Breast epithelium (tissue), 4 donors: ENCODE results near the gene BRPF3. TPM values are rescaled to one million over a fixed set of nuclear protein-coding genes. Genes with fewer than 3 reads are reported as not detected.

Source experiments
- DNase-seq, 2 donors: peaks; one replicate each; pipeline ENCODE4 v3.0.0-alpha.2; 2019; ENCODE audit warnings: low spot score in 2 of 2
- H3K27ac ChIP-seq, 2 donors: fragments of 200-600 bp; sonication (generic) in 1 of 2; one replicate each; pipeline ENCODE4 v1.5.1; 2016 to 2019; ENCODE audit warnings: mild to moderate bottlenecking in 1 of 2
- H3K27me3 ChIP-seq, 2 donors: fragments of 200-600 bp; sonication (generic) in 1 of 2; one replicate each; pipeline versions ENCODE4 v1.5.1 to v1.6.0; 2017 to 2019; ENCODE audit warnings: control low read depth in 1 of 2, mild to moderate bottlenecking in 1 of 2
- H3K36me3 ChIP-seq: fragments of 200-600 bp; one replicate; pipeline ENCODE4 v1.5.1; 2019
- H3K4me1 ChIP-seq, 2 donors: fragments of 200-600 bp; sonication (generic); one replicate each; pipeline ENCODE4 v1.5.1; 2016 to 2019; ENCODE audit warnings: control low read depth in 1 of 2
- H3K4me3 ChIP-seq, 3 donors: fragments of 200-600 bp; sonication (generic); 1 replicate in 2 of 3; 2 replicates in 1 of 3; pipeline ENCODE4 v1.5.1; 2016 to 2019; ENCODE audit warnings: mild to moderate bottlenecking in 3 of 3, moderate library complexity in 2 of 3
- H3K9me3 ChIP-seq, 2 donors: fragments of 200-600 bp; sonication (generic) in 1 of 2; one replicate each; pipeline ENCODE4 v1.5.1; 2016 to 2019; ENCODE audit warnings: control low read depth in 1 of 2
- POLR2A ChIP-seq: fragments of 450-650 bp; IDR thresholded peaks from one replicate; pipeline ENCODE4 v1.6.1; 2016; ENCODE audit warnings: antibody characterized with exemption, mild to moderate bottlenecking, moderate library complexity
- POLR2AphosphoS5 ChIP-seq, 3 donors: sonication (generic); formaldehyde crosslinking; IDR thresholded peaks; one replicate each; pipeline ENCODE4 v1.6.1; 2017; ENCODE audit warnings: antibody characterized with exemption in 3 of 3
- intact Hi-C: fragments of 100-400 bp; cut with DNase I; formaldehyde crosslinking; loops from one replicate; pipeline ENCODE4 v1.15.1; 2023; ENCODE audit warnings: low total_unique reads
- total RNA-seq, 3 donors: library from RNA; depleted of rRNA; stranded (reverse); fragments of >200 nt; gene quantifications; one replicate each; pipeline ENCODE4 v1.1.0, GENCODE V29; 2016
- TF ChIP-seq, protein P1 (sequence below), 3 donors: fragments of 450-650 bp; IDR thresholded peaks; one replicate each; pipeline ENCODE4 v1.5.1; 2016 to 2017; ENCODE audit warnings: antibody characterized with exemption in 3 of 3, mild to moderate bottlenecking in 3 of 3, moderate library complexity in 3 of 3

The BRPF3 gene
- total RNA-seq, 3 donors from 2014 or later: 18.9 to 26.5 (median 25.8) TPM

DNA sequence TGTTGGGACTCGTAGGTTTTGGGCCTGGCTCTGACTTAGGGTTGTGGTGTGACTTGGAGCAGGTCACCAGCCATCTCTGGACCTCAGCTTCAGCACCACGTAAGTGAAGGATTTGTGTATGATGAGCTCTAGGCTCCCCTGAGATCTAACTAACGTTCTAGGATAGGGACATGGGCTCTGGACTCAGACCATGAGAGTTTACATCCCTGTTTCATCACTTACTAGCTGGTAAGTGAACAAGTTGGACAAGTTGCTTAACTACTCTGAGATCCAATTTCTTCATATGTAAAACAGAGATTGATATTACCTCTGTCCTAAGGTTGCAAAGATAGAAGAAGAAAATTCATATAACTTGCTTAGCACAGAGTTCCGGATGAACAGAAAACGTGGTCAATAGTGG, 53.0 kb downstream of the BRPF3 start:
- H3K9me3 ChIP-seq: no peaks in the 10 kb centered on the region
- no peaks in the 10 kb centered on the region for H3K36me3 ChIP-seq
- H3K27ac ChIP-seq: peak overlapping the region in 1 of 2 donors; percentile 9
- no peaks in the 10 kb centered on the region for H3K4me1 ChIP-seq
- TF ChIP-seq, protein P1, sequence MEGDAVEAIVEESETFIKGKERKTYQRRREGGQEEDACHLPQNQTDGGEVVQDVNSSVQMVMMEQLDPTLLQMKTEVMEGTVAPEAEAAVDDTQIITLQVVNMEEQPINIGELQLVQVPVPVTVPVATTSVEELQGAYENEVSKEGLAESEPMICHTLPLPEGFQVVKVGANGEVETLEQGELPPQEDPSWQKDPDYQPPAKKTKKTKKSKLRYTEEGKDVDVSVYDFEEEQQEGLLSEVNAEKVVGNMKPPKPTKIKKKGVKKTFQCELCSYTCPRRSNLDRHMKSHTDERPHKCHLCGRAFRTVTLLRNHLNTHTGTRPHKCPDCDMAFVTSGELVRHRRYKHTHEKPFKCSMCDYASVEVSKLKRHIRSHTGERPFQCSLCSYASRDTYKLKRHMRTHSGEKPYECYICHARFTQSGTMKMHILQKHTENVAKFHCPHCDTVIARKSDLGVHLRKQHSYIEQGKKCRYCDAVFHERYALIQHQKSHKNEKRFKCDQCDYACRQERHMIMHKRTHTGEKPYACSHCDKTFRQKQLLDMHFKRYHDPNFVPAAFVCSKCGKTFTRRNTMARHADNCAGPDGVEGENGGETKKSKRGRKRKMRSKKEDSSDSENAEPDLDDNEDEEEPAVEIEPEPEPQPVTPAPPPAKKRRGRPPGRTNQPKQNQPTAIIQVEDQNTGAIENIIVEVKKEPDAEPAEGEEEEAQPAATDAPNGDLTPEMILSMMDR (IDR thresholded peaks at IDR 0.05): no peak
- TF ChIP-seq POLR2AphosphoS5 (IDR thresholded peaks at IDR 0.05) (no peak), POLR2A (no peak)
- DNase-seq: no peak
- no peak overlapping the region for H3K4me3 ChIP-seq
- intact Hi-C loops: no loop called here
- H3K27me3 ChIP-seq: no peaks in the 10 kb centered on the region

DNA sequence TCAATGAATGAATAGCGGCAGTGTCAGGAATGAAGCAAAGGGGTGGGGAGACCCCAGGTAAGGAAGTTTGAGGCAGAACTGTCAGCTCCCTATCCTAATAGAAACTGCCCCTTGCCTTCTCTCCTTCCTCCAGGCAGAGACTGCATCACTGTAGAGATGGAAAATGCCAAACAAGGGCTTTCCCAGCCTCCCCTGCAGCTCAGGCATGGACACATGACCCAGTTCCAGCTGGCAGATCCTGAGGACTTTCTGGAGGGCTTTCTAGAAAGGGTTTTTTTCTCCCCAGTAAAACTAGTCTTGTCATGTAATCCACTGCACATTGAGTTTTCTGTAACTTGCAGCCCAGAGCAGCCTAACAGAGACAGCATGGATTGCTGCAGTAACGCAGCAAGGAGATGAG, 55.5 kb downstream of the BRPF3 start:
- no peak overlapping the region for H3K27ac ChIP-seq
- TF ChIP-seq POLR2AphosphoS5 (IDR thresholded peaks at IDR 0.05) (no peak), POLR2A (no peak)
- H3K4me1 ChIP-seq: no peaks in the 10 kb centered on the region
- H3K27me3 ChIP-seq: no peaks in the 10 kb centered on the region
- intact Hi-C loops: no loop called here
- H3K4me3 ChIP-seq: no peak overlapping the region
- H3K9me3 ChIP-seq: peaks cover 0 to 4% of the 10 kb centered on the region in 2 donors
- no peaks in the 10 kb centered on the region for H3K36me3 ChIP-seq
- DNase-seq: no peak

DNA sequence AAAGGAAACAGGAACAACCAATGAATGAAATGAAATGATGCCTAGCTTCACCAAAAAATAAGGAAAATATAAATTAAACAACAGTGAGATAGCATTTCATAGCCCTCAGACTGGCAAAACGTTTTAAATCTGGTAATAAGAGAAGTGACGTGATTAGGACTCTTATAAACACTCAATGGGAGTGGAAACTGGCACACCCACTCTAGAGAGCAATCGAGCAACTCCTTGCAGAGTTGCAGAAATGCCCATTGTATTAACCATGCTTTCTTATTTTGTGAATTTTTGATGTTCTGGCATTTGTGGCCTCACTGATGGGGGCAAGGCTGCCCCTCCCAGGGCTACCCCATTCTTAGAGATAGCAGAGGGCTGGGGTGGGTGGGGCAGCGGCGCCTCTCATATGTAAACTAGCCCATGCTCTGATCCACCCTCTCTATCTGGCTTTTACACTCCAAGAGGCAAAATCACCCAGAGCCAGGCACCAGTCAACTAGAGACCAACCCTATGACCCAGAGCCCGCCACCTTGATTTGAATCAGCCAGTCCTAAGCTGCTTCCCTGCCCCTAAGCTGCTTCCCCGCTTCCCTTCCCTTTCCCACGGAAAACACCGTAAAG, 67.0 kb downstream of the BRPF3 start:
- DNase-seq: no peak
- TF ChIP-seq POLR2A (no peak), POLR2AphosphoS5 (IDR thresholded peaks at IDR 0.05) (no peak)
- TF ChIP-seq, protein P1 (IDR thresholded peaks at IDR 0.05): no peak
- intact Hi-C loops: loop anchor here (5.0 kb wide), 1 partner anchor 169 kb away; no protein-coding TSS in a partner anchor
- H3K4me1 ChIP-seq: no peaks in the 10 kb centered on the region
- no peak overlapping the region for H3K27ac ChIP-seq
- H3K27me3 ChIP-seq: no peaks in the 10 kb centered on the region
- H3K36me3 ChIP-seq: no peaks in the 10 kb centered on the region
- H3K4me3 ChIP-seq: no peak overlapping the region
- H3K9me3 ChIP-seq: peaks cover 7 to 8% of the 10 kb centered on the region in 2 donors

DNA sequence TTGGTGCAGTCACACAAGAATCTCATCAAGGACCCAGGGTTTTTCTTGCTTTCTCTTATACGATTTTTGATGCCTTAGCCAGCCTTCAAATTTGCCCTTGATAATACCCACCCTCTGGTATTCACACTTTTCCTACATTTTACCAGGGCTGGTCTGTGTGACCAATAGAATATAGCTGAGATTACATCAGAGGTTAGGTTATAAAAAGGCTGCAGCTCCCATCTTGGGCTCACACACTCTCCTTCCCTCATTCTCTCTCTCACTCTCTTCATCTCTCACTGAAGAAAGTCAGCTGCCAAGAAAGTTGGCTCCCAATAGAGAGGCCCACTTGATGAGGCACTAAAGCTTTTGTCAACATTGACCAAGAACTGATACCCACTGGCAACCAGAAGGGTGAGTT, 69.2 kb downstream of the BRPF3 start:
- Histone ChIP-seq H3K27ac (no peak overlapping the region), H3K4me1 (no peaks in the 10 kb centered on the region), H3K27me3 (peaks cover 0 to 7% of the 10 kb centered on the region in 2 donors), H3K36me3 (no peaks in the 10 kb centered on the region), H3K9me3 (peaks cover 7 to 8% of the 10 kb centered on the region in 2 donors), H3K4me3 (no peak overlapping the region)
- TF ChIP-seq, protein P1 (IDR thresholded peaks at IDR 0.05): no peak
- no peak for TF ChIP-seq POLR2AphosphoS5 (IDR thresholded peaks at IDR 0.05)
- no peak for TF ChIP-seq POLR2A
- no peak for DNase-seq
- intact Hi-C loops: no loop called here

DNA sequence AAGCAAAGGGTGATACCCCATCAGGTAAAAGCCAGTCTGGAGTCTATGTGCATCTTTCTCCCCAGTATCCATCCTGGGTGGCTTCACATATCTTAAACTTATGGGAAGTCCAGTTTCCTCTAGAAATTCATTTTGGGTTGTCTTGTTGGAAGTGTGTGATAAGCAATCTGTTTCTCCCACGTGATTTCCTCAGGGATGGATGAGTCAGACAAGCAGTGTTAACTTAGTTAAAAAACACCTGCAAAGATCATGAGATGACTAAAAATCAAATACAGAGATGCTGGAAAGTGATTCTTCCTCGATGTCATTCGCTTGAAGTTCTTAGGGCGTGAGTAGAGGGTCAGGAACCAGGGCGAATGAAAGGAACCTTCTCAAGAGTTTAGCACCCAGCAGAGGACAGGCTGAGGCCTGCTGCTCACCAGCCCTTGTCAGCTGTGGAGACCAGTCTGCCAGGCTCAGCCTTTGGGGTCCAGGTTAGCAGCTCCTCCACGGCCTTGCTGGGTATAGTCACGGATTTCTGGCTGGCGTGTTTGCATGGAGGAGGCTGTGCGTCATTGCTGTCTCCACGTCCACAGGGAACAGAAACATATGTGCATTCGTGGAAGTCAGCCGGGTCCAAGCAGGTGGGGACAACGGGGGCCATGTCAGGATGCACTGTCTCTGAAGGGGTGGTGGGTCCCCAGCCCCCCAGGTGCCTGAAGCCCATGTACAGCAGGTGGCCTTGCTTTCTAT, 70.5 kb downstream of the BRPF3 start:
- no peaks in the 10 kb centered on the region for H3K4me1 ChIP-seq
- DNase-seq: no peak
- H3K9me3 ChIP-seq: peaks cover 7 to 8% of the 10 kb centered on the region in 2 donors
- TF ChIP-seq POLR2A (no peak), POLR2AphosphoS5 (IDR thresholded peaks at IDR 0.05) (no peak)
- TF ChIP-seq, protein P1 (IDR thresholded peaks at IDR 0.05): no peak
- H3K27me3 ChIP-seq: peaks cover 0 to 11% of the 10 kb centered on the region in 2 donors
- no peaks in the 10 kb centered on the region for H3K36me3 ChIP-seq
- intact Hi-C loops: no loop called here
- H3K27ac ChIP-seq: no peak overlapping the region
- no peak overlapping the region for H3K4me3 ChIP-seq
